Esophagus squamous epithelium (tissue), 5 donors: Measurements from ENCODE around the gene CNST. TPM values are rescaled to one million over a fixed set of nuclear protein-coding genes. Genes with fewer than 3 reads are reported as not detected.

Source experiments
- DNase-seq: peaks from one replicate; lab custom pipeline; 2025; lab: John Stamatoyannopoulos, UW
- H3K27ac ChIP-seq, 4 donors: fragments of 200-600 bp; sonication (generic); one replicate each; pipeline ENCODE4 v1.5.1; 2016 to 2019; ENCODE audit warnings: mild to moderate bottlenecking in 1 of 4
- H3K27me3 ChIP-seq, 4 donors: fragments of 200-600 bp; sonication (generic); 1 replicate in 3 of 4; 2 replicates in 1 of 4; pipeline versions ENCODE4 v1.5.1 to v1.6.0; 2017 to 2021; ENCODE audit warnings: antibody characterized with exemption in 1 of 4
- H3K36me3 ChIP-seq, 3 donors: fragments of 200-600 bp; sonication (generic); one replicate each; pipeline ENCODE4 v1.5.1; 2016 to 2019
- H3K4me1 ChIP-seq, 3 donors: fragments of 200-600 bp; sonication (generic); one replicate each; pipeline ENCODE4 v1.5.1; 2017 to 2019
- H3K4me3 ChIP-seq, 4 donors: fragments of 200-600 bp; sonication (generic); 1 replicate in 3 of 4; 2 replicates in 1 of 4; pipeline ENCODE4 v1.5.1; 2016 to 2019; ENCODE audit warnings: mild to moderate bottlenecking in 2 of 4, moderate library complexity in 1 of 4
- H3K9me3 ChIP-seq, 3 donors: fragments of 200-600 bp; sonication (generic); one replicate each; pipeline ENCODE4 v1.5.1; 2016 to 2019
- POLR2A ChIP-seq, 4 donors: fragments of 450-650 bp; IDR thresholded peaks; one replicate each; pipeline ENCODE4 v1.6.1; 2017; ENCODE audit warnings: antibody characterized with exemption in 4 of 4, mild to moderate bottlenecking in 4 of 4, moderate library complexity in 3 of 4
- WGBS, 2 donors: methylation state at CpG; one replicate each; pipeline ENCODE4 v1.1.5; 2018; 5-methylcytosine and 5-hydroxymethylcytosine counted together
- intact Hi-C: fragments of 100-400 bp; cut with DNase I; formaldehyde crosslinking; loops from one replicate; pipeline ENCODE4 v1.15.0; 2022
- total RNA-seq, 4 donors: library from RNA; depleted of rRNA; stranded (reverse); fragments of >200 nt; gene quantifications; one replicate each; pipeline ENCODE4 v1.1.0, GENCODE V29; 2016
- TF ChIP-seq, protein P1 (sequence below), 6 experiments: fragments of 450-650 bp in 4 of 6; fragments of 200-600 bp in 2 of 6; sonication (generic) in 2 of 6; IDR thresholded peaks; one replicate each; pipeline ENCODE4 v1.5.1; 2016 to 2019; ENCODE audit warnings: antibody characterized with exemption in 6 of 6, mild to moderate bottlenecking in 4 of 6, moderate library complexity in 4 of 6
- donor health status: DM: yes; HTN: yes; CAD: no.

CNST gene
- total RNA-seq, 4 donors from 2014 or later: 7.5 to 31.5 (median 12.4) TPM

GRCh38 chr1:246577720-246578106, 11.5 kb downstream of the CNST start:
- H3K9me3 ChIP-seq: no peaks in the 10 kb centered on the region
- peaks cover 0 to 55% (median 19%) of the 10 kb centered on the region in 3 donors for H3K4me1 ChIP-seq
- TF ChIP-seq, protein P1, sequence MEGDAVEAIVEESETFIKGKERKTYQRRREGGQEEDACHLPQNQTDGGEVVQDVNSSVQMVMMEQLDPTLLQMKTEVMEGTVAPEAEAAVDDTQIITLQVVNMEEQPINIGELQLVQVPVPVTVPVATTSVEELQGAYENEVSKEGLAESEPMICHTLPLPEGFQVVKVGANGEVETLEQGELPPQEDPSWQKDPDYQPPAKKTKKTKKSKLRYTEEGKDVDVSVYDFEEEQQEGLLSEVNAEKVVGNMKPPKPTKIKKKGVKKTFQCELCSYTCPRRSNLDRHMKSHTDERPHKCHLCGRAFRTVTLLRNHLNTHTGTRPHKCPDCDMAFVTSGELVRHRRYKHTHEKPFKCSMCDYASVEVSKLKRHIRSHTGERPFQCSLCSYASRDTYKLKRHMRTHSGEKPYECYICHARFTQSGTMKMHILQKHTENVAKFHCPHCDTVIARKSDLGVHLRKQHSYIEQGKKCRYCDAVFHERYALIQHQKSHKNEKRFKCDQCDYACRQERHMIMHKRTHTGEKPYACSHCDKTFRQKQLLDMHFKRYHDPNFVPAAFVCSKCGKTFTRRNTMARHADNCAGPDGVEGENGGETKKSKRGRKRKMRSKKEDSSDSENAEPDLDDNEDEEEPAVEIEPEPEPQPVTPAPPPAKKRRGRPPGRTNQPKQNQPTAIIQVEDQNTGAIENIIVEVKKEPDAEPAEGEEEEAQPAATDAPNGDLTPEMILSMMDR (IDR thresholded peaks at IDR 0.05): no peak
- no peak for TF ChIP-seq POLR2A (IDR thresholded peaks at IDR 0.05)
- no peak for DNase-seq
- H3K27me3 ChIP-seq: no peaks in the 10 kb centered on the region
- no peaks in the 10 kb centered on the region for H3K36me3 ChIP-seq
- no peak overlapping the region for H3K4me3 ChIP-seq
- H3K27ac ChIP-seq: peak overlapping the region in 1 of 4 donors; percentile 77
- WGBS, 2 donors: 44 to 54% methylated on average over 2 of the region's 2 CpGs
- intact Hi-C loops: no loop called here

DNA sequence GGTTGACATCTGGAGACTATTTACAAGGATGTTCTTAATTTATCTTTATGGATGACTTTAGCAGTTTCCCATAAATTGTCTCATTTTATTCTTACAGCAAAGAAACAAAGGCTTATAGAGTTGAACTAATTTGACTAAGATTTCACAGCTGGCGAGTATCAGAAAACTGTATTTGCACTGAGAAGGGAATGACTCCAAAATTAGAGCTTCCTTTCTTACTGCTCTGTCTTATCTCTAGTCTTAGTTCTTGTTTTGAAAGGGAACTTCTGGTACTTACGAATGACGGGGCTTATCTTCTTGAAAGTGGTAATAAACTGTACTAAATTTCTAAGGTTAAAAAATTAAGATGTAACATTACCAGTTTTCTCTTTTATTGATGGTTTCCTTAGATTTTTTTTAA, 13.6 kb downstream of the CNST start:
- Histone ChIP-seq H3K27ac (peak overlapping the region in 2 of 4 donors; percentile 77 to 82), H3K9me3 (no peaks in the 10 kb centered on the region), H3K27me3 (no peaks in the 10 kb centered on the region), H3K36me3 (no peaks in the 10 kb centered on the region), H3K4me3 (no peak overlapping the region), H3K4me1 (peaks cover 3 to 62% (median 29%) of the 10 kb centered on the region in 3 donors)
- DNase-seq: no peak
- intact Hi-C loops: no loop called here
- TF ChIP-seq POLR2A (IDR thresholded peaks at IDR 0.05): no peak
- TF ChIP-seq, protein P1 (IDR thresholded peaks at IDR 0.05): no peak
- WGBS, 2 donors: 38 to 71% methylated on average over 3 of the region's 3 CpGs

GRCh38 chr1:246580497-246581370, 14.5 kb downstream of the CNST start:
- DNase-seq: no peak
- Histone ChIP-seq H3K27ac (peak overlapping the region in 3 of 4 donors; percentile 44 to 82 (median 77)), H3K9me3 (no peaks in the 10 kb centered on the region), H3K4me1 (peaks cover 3 to 71% (median 31%) of the 10 kb centered on the region in 3 donors), H3K4me3 (no peak overlapping the region), H3K36me3 (no peaks in the 10 kb centered on the region), H3K27me3 (no peaks in the 10 kb centered on the region)
- intact Hi-C loops: no loop called here
- TF ChIP-seq, protein P1 (IDR thresholded peaks at IDR 0.05): no peak
- TF ChIP-seq POLR2A (IDR thresholded peaks at IDR 0.05): no peak
- 85 to 88% methylated on average over 14 to 15 of the region's 15 CpGs for WGBS, 2 donors

GRCh38 chr1:246582301-246583055, 16.2 kb downstream of the CNST start:
- no peak for DNase-seq
- Histone ChIP-seq H3K4me1 (peaks cover 3 to 77% (median 36%) of the 10 kb centered on the region in 3 donors), H3K4me3 (no peak overlapping the region), H3K27ac (peak overlapping the region in 3 of 4 donors; percentile 73 to 82 (median 77)), H3K27me3 (no peaks in the 10 kb centered on the region), H3K36me3 (no peaks in the 10 kb centered on the region), H3K9me3 (no peaks in the 10 kb centered on the region)
- no peak for TF ChIP-seq POLR2A (IDR thresholded peaks at IDR 0.05)
- TF ChIP-seq, protein P1 (IDR thresholded peaks at IDR 0.05): no peak
- intact Hi-C loops: no loop called here
- WGBS, 2 donors: 85 to 86% methylated on average over 16 to 17 of the region's 17 CpGs
